GM12873 (cell line): ENCODE results near the gene NPIPB6.

Experiments used
- TF ChIP-seq, protein P1 (sequence below): IDR thresholded peaks from 2 replicates; pipeline ENCODE4 v1.5.1; 2012; ENCODE audit warnings: low read depth, mild to moderate bottlenecking, moderate library complexity, low read length, control low read depth; ENCODE audit not compliant: insufficient read depth; ENCODE audit errors: missing control alignments

Gene NPIPB6

DNA sequence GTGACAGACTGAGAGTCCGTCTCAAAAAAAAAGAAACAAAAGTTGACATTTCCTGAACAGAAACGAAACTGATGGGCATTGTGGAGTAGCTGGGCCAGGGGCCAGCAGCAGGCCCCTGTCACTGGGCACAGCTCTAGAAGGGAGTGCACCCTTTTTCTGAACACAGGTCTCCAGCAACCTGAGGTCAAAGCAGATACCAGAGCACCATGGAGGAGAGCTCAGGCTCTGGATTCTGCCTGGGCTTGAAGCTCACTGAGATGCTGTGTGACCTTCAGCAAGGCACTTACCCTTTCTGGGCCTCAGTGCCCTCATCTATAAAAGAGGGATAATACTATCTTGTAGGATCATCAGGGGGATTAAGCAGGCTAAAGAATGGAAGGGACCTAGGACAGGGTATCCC lies 66.0 kb downstream of the NPIPB6 start:
- TF ChIP-seq, protein P1, sequence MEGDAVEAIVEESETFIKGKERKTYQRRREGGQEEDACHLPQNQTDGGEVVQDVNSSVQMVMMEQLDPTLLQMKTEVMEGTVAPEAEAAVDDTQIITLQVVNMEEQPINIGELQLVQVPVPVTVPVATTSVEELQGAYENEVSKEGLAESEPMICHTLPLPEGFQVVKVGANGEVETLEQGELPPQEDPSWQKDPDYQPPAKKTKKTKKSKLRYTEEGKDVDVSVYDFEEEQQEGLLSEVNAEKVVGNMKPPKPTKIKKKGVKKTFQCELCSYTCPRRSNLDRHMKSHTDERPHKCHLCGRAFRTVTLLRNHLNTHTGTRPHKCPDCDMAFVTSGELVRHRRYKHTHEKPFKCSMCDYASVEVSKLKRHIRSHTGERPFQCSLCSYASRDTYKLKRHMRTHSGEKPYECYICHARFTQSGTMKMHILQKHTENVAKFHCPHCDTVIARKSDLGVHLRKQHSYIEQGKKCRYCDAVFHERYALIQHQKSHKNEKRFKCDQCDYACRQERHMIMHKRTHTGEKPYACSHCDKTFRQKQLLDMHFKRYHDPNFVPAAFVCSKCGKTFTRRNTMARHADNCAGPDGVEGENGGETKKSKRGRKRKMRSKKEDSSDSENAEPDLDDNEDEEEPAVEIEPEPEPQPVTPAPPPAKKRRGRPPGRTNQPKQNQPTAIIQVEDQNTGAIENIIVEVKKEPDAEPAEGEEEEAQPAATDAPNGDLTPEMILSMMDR: no peak

DNA sequence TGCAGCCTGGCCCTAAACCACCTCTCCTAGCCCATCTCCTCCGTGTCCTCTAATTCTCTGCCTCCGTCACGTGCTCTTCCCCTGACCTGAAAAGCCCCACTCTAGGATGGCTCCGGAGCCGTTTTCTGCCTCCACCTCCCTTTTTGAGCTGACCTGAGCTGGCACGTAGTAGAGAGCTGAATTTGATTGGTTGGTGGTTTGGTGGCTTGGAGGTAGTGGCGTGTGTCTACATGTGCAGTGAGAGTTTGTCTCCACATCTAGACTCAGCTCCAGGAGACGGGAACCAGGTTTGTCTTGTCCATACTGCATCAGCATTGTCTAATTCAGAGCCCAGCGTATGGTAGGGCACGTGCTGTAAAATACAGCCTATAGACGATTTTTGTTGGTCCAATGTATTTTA lies 68.0 kb downstream of the NPIPB6 start:
- TF ChIP-seq, protein P1: no peak

DNA sequence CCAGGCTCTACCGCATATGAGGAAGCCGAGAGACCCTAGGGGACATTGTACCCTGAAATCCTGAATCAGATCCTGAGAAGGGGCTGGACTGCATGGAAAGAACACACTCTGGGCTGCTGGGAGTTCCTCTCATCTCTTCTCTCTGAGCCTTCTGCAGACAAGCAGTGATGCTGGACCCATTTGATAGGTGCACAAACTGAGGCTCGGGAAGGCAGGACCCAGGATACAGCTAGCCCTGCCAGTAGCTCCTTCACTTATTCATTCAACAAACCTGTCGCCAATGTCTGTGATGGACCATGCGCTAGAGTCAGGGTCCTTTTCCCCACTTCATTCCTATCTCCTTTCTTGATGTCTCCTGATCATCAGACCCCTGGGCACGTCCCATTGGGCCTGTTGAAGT lies 69.1 kb downstream of the NPIPB6 start:
- TF ChIP-seq, protein P1: no peak

DNA sequence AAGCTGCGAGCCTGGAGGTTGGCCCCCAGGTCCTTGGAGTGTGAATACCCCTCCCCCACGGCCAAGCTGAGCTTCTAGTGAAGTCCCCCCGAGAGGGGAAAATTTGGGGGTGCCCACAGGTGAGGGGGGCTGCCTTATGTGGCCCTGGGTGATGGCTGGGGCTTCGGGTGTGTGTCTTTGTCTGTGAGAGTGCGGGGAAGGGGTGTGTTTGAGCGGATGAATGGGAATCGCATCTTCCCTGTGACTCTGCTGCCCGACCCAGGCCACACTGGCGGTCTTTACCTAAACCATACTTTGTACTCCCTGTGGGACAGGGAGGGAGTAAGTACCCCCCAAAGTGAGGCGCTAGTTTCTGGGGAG lies 69.7 kb downstream of the NPIPB6 start:
- TF ChIP-seq, protein P1: no peak

DNA sequence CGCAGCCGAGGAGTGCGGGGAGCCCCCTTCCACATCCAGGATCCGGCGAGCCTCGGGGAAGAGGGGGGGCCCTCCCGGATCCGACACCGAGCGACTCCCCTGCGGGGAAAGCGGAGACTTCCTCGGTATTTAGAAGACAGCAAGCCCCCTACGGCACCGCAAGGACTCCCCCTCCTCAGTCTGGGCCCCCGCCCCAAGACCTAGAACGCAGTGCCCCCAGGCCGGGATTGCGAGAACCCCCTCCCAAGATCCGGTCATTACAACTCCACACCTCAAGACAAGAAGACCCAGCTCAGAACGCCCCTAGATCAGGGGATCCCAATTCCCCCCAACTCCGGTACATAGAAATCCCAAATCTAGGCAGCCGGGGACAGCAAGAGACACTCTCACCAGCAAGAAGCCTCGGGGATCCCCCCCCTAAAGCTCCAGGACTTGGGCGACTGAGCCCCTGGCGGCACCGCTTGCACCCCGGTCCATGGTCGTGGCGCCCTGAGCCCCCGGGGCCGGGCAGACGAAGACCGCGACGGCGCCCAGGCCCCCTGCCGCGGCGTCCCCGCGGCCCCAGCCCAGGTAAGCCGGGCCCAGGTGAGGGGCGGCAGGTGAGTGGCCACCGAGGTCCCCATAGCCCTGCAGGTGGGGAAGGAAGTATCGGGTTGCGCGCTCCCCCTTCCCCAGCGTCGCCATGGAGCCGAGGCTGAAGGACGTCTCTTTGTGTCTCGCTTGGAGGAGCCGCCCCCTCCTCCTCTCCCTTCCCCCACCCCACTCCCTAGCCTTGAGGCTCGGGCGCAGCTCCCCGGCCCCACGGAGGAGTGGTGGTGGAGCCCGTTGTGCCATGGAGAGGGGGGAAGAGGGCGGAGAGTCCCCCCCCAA lies 70.3 kb downstream of the NPIPB6 start:
- TF ChIP-seq, protein P1: no peak
